ENCODE measurements around the gene CELA3B.
"Not testable (repeated sequence)": the region's sequence is repeated elsewhere in the genome, so short reads cannot be mapped to it uniquely, and the experiment has no call there.

DNA sequence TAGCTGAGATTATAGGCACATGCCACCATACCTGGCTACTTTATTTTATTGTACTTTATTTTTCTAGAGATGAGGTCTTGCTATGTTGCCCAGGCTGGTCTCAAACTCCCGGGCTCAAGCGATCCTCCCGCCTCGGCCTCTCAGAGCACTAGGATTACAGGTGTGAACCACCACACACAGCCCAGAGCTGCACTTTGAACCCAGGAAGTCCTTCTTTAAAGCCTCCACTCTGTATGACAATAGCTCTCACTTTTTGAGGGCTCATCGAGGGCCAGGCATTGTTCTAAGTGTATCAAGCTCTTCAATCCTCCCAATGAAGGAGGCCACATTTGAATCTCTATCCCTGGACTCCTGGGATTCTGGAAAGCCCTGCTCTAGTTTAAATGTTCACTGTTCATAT is 25.6 kb downstream of the CELA3B start:
- TF ChIP-seq POLR2AphosphoS5 (IDR thresholded peaks at IDR 0.05): not testable (repeated sequence)
- TF ChIP-seq, protein P1, sequence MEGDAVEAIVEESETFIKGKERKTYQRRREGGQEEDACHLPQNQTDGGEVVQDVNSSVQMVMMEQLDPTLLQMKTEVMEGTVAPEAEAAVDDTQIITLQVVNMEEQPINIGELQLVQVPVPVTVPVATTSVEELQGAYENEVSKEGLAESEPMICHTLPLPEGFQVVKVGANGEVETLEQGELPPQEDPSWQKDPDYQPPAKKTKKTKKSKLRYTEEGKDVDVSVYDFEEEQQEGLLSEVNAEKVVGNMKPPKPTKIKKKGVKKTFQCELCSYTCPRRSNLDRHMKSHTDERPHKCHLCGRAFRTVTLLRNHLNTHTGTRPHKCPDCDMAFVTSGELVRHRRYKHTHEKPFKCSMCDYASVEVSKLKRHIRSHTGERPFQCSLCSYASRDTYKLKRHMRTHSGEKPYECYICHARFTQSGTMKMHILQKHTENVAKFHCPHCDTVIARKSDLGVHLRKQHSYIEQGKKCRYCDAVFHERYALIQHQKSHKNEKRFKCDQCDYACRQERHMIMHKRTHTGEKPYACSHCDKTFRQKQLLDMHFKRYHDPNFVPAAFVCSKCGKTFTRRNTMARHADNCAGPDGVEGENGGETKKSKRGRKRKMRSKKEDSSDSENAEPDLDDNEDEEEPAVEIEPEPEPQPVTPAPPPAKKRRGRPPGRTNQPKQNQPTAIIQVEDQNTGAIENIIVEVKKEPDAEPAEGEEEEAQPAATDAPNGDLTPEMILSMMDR (IDR thresholded peaks at IDR 0.05): not testable (repeated sequence)

Measured in suprapubic skin (tissue), 3 donors.